AG04449 (cell line): ENCODE results near the gene DIP2C.

Experiments used
- CTCF ChIA-PET: fragments of 350-600 bp; formaldehyde crosslinking; extraction: SDS; loops from one replicate; lab custom pipeline; 2021; ENCODE audit warnings: antibody characterized with exemption; lab: Yijun Ruan, JAX
- POLR2A ChIA-PET: fragments of 400-600, 350-600 bp; formaldehyde crosslinking; extraction: SDS; loops from one replicate; lab custom pipeline; 2020; ENCODE audit warnings: antibody characterized with exemption, inconsistent platforms; lab: Yijun Ruan, JAX
- DNase-seq: peaks from one replicate; pipeline ENCODE4 v3.0.0-alpha.2; 2010; ENCODE audit warnings: low read depth, low spot score
- H3K4me3 ChIP-seq: 2 replicates; pipeline ENCODE4 v1.5.1; 2011; ENCODE audit warnings: low read depth, mild to moderate bottlenecking, control low read depth, low read length
- TF ChIP-seq, protein P1 (sequence below): IDR thresholded peaks from one replicate; pipeline ENCODE4 v1.5.1; 2011; ENCODE audit warnings: mild to moderate bottlenecking, moderate library complexity, low read length, control low read depth, inconsistent platforms; ENCODE audit not compliant: insufficient read depth; ENCODE audit errors: missing control alignments

DIP2C gene

DNA sequence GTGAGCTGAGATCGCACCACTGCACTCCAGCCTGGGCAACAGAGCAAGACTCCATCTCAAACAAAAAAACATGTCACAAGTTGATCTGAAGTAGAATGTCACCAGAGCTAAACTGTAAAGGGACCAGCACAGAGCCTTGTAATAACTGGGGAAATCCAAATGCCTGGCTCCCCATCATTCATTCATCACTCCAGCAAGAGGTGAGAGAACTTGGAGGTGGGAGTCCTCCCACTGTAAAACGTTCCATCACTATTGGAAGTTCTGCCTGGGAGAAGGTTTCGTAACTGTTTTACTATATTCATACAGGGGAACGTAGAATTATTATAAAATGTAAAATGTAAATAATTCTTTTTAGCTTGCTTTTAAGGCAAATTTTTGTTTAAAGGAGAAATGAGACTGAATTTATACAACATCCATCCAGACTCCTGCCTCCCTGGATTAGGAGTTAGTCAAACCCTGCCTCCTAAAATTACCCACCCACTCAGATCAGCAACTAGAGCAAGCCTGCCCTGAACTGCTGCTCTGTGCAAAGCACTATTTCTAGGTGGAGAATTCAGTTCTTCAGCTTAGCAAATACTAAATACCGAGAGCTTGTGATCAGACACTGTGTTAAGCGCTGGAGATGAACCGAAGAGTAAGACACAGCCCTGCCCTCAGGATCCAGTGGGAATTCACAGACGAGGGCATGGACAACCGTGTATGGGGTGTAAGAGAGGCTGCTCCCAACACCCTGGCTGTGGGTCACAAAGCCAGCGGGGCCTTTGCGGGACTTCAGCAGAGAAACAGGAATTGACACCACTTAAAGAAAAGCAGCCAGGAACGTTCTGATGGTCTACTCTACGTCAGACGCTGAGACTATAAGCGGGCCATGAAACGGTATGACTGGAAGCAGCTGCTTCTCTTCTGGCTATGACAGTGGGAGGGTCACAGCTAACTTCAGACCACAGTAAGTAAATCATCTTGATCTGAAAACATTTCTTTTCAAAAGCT lies 345.9 kb downstream of the DIP2C start:
- ChIA-PET POLR2A (no interaction called here), CTCF (interaction anchor here (1.2 to 2.1 kb wide), 2 partner anchors 11 to 15 kb away, joined by 3 to 5 read pairs; no protein-coding TSS in a partner anchor)
- H3K4me3 ChIP-seq, result no peak overlapping the region
- TF ChIP-seq, protein P1, sequence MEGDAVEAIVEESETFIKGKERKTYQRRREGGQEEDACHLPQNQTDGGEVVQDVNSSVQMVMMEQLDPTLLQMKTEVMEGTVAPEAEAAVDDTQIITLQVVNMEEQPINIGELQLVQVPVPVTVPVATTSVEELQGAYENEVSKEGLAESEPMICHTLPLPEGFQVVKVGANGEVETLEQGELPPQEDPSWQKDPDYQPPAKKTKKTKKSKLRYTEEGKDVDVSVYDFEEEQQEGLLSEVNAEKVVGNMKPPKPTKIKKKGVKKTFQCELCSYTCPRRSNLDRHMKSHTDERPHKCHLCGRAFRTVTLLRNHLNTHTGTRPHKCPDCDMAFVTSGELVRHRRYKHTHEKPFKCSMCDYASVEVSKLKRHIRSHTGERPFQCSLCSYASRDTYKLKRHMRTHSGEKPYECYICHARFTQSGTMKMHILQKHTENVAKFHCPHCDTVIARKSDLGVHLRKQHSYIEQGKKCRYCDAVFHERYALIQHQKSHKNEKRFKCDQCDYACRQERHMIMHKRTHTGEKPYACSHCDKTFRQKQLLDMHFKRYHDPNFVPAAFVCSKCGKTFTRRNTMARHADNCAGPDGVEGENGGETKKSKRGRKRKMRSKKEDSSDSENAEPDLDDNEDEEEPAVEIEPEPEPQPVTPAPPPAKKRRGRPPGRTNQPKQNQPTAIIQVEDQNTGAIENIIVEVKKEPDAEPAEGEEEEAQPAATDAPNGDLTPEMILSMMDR, result no peak
- DNase-seq, result no peak

DNA sequence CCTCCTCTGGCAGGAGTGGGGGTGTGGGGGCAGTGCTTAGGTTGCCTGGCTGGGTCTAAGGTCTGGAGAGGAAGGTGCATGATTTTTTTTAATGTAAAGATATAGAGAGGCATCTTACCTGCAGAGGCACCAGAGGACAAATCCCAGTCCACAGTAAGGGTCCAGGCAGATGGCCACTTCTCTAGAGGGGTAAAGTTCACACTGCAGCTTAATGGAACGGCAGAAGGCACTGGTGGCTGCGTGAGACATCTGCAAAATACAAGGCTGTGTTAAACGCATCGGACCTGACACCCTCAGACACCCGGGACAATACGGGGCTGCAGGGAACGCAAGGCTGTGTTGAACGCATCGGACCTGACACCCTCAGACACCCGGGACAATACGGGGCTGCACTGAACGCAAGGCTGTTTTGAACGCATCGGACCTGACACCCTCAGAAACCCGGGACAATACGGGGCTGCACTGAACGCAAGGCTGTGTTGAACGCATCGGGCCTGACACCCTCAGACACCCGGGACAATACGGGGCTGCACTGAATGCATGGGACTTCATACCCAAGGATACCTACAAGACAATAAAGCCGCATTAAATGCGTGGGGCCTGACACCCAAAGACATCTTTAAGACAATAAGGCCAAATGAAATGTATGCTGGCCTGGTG lies 348.3 kb downstream of the DIP2C start:
- CTCF ChIA-PET, result no interaction called here
- no peak for DNase-seq
- H3K4me3 ChIP-seq, result no peak overlapping the region
- TF ChIP-seq, protein P1, result no peak
- POLR2A ChIA-PET, result no interaction called here

- H3K4me3 ChIP-seq, result no peak overlapping the region
- TF ChIP-seq, protein P1, result no peak
- ChIA-PET CTCF (no interaction called here), POLR2A (no interaction called here)
- DNase-seq, result no peak
Observed at GRCh38 chr10:340646-341045, 348.8 kb downstream of the DIP2C start.

GRCh38 chr10:339038-339391 lies 350.5 kb downstream of the DIP2C start:
- TF ChIP-seq, protein P1, result no peak
- no peak for DNase-seq
- CTCF ChIA-PET, result no interaction called here
- H3K4me3 ChIP-seq, result no peak overlapping the region
- POLR2A ChIA-PET, result no interaction called here

- no peak for DNase-seq
- ChIA-PET POLR2A (no interaction called here), CTCF (interaction anchor here (0.7 kb wide), 1 partner anchor 10 kb away, joined by 3 read pairs; no protein-coding TSS in a partner anchor)
Observed at GRCh38 chr10:338171-339037, 351.1 kb downstream of the DIP2C start.

More at GRCh38 chr10:338171-339037, 351.1 kb downstream of the DIP2C start:
- TF ChIP-seq, protein P1, result no peak
- no peak overlapping the region for H3K4me3 ChIP-seq
